Fibroblast of mammary gland (primary cell): ENCODE measurements around the gene LBHD2.

ENCODE experiments used
- DNase-seq: peaks from one replicate; pipeline ENCODE4 v3.0.0-alpha.2; 2010; ENCODE audit warnings: low read depth
- H3K4me3 ChIP-seq: 2 replicates; pipeline ENCODE4 v1.5.1; 2011; ENCODE audit warnings: low read depth, mild to moderate bottlenecking, low read length, moderate library complexity; ENCODE audit not compliant: control insufficient read depth
- TF ChIP-seq, protein P1 (sequence below): conservative IDR thresholded peaks from 2 replicates; pipeline ENCODE4 v1.5.1; 2011; ENCODE audit warnings: low read depth, low read length, inconsistent platforms; ENCODE audit not compliant: control insufficient read depth, insufficient read depth

Gene LBHD2

DNA sequence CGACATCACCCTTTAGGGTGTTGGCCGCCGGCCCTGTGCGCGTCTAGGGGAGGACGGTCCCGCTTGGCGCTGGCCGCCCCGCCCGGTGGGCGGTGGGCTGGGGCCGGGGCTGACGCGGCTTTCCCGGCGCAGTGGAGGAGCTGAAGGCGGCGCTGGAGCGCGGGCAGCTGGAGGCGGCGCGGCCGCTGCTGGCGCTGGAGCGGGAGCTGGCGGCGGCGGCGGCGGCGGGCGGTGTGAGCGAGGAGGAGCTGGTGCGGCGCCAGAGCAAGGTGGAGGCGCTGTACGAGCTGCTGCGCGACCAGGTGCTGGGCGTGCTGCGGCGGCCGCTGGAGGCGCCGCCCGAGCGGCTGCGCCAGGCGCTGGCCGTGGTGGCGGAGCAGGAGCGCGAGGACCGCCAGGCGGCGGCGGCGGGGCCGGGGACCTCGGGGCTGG, 42.9 kb downstream of the LBHD2 start:
- TF ChIP-seq, protein P1, sequence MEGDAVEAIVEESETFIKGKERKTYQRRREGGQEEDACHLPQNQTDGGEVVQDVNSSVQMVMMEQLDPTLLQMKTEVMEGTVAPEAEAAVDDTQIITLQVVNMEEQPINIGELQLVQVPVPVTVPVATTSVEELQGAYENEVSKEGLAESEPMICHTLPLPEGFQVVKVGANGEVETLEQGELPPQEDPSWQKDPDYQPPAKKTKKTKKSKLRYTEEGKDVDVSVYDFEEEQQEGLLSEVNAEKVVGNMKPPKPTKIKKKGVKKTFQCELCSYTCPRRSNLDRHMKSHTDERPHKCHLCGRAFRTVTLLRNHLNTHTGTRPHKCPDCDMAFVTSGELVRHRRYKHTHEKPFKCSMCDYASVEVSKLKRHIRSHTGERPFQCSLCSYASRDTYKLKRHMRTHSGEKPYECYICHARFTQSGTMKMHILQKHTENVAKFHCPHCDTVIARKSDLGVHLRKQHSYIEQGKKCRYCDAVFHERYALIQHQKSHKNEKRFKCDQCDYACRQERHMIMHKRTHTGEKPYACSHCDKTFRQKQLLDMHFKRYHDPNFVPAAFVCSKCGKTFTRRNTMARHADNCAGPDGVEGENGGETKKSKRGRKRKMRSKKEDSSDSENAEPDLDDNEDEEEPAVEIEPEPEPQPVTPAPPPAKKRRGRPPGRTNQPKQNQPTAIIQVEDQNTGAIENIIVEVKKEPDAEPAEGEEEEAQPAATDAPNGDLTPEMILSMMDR: no peak
- no peak overlapping the region for H3K4me3 ChIP-seq
- DNase-seq: no peak

- no peak overlapping the region for H3K4me3 ChIP-seq
- TF ChIP-seq, protein P1: no peak
These were observed 43.3 kb downstream of the LBHD2 start for GRCh38 chr14:103127356-103127755.

GRCh38 chr14:103127861-103128598, 44.0 kb downstream of the LBHD2 start:
- H3K4me3 ChIP-seq: no peak overlapping the region

More at GRCh38 chr14:103127356-103127755, 43.3 kb downstream of the LBHD2 start:
- DNase-seq: no peak

GRCh38 chr14:103128631-103129300, 44.8 kb downstream of the LBHD2 start:
- no peak for DNase-seq
- H3K4me3 ChIP-seq: no peak overlapping the region
- TF ChIP-seq, protein P1: no peak

More at GRCh38 chr14:103127861-103128598, 44.0 kb downstream of the LBHD2 start:
- DNase-seq: no peak
- TF ChIP-seq, protein P1: no peak

DNA sequence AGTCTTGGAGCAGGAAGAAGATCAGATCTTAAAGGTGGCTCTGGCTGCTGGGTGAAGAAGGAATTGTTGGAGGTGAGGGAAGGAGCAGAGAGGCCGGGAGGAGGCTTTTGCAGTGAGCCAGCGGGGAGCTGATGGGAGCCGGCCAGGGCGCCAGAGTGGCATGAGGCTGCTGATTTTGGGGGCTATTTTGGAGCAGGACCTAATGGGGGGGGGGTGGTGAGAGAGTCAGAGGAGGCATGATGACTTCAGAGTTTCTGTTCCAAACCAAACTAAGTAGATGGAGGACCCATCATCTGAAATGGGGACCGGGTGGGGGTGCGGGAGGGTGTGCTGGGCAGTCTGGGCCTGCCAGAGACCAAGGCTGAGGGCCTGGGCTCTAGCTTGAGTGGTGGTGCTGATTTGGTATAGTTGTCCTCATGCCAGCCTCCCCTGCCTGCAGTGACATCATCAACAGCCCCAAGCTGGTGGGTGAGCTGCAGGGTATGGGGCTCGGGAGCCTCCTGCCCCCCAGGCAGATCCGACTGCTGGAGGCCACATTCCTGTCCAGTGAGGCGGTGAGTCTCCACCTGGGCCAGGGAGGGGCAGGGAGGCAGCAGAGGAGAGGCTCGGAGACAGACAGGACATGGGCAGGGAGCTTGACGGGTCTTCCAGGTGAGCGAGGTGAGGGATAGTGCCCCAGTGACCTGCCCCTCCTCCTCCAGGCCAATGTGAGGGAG, 45.4 kb downstream of the LBHD2 start:
- DNase-seq: no peak
- TF ChIP-seq, protein P1: no peak
- no peak overlapping the region for H3K4me3 ChIP-seq

GRCh38 chr14:103130017-103130764, 46.2 kb downstream of the LBHD2 start:
- TF ChIP-seq, protein P1: no peak
- H3K4me3 ChIP-seq: no peak overlapping the region
- no peak for DNase-seq
